Erythroblast (primary cell): Measurements from ENCODE around the gene KATNB1.

Source experiments
- GATA1 ChIP-seq: IDR thresholded peaks from 2 replicates; pipeline ENCODE4 v1.6.1; 2011; ENCODE audit warnings: low read depth, mild to moderate bottlenecking, control low read depth, low read length, moderate library complexity
- POLR2A ChIP-seq: IDR thresholded peaks from 2 replicates; pipeline ENCODE4 v1.6.1; 2011; ENCODE audit warnings: mild to moderate bottlenecking, low read length

DNA sequence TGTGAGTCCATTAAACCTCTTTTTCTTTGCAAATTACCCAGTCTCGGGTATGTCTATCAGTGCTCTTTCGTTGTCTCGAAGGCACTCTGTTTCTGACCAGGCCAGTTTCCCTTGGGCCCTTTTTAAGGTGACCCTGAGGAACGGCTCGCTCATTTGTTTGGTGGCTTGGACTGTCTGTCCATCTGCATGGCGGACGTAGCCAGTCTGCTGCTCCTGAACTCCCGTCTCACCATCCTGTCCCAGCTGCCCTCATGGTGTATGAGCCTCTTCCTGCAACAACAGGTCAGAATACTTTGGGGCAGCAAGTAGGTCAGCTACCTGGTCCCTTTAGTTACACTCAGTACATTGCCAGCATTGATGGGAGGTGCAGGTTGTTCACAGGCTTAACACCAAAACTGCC is 22.0 kb upstream of the KATNB1 start:
- no peak for TF ChIP-seq POLR2A
- TF ChIP-seq GATA1, result no peak
